GM15510 (cell line): ENCODE results near the gene MTERF4.

ENCODE experiments used
- POLR2A ChIP-seq: IDR thresholded peaks from 3 replicates; pipeline ENCODE4 v1.6.1; 2011; ENCODE audit warnings: borderline replicate concordance; ENCODE audit not compliant: insufficient read length; ENCODE audit errors: extremely low read depth

MTERF4 gene

GRCh38 chr2:241138471-241138870 is 36.4 kb upstream of the MTERF4 start:
- TF ChIP-seq POLR2A = no peak

DNA sequence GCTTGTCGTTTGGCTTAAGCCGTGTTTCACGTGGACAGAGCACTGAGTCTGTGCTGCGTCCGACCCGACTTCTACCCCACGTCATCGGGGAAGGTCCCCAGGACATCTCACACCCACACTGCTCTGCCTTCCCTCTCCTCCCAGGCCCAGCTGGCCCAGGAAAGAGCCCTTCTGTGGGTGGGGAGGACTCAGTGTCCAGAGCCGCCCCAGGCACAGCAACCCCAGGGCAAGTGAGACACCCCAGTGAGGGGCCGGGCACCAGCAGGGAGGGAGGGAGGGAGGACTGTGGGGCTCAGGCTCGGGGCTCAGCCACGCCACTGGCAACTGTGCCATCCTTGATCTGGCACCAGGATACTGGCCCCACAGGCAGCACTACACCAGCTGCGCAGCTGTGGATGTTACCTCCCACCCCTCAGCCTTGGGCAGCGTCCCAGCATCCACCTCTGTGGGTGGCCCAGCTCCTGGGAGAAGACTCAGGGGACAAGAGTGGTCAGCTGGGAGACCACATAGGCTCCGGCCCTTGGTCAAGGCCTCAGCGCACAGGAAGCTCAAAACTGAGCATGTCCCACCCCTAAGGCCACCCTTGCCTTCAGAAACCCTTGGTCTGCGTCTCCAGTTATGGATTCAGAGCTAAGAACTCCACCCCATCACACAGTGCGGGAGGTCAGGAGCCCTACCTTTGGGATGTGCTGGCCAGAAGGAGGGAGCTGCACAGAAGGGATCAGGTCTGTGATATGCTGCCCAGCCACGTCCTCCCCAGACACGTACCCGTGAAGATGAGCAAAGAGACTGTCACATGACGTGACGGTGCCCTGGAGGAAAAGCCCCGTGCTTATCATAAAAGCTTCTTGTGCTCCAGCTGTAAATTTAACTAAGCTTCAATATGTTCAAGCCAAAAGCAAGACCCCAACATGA is 35.4 kb upstream of the MTERF4 start:
- no peak for TF ChIP-seq POLR2A

DNA sequence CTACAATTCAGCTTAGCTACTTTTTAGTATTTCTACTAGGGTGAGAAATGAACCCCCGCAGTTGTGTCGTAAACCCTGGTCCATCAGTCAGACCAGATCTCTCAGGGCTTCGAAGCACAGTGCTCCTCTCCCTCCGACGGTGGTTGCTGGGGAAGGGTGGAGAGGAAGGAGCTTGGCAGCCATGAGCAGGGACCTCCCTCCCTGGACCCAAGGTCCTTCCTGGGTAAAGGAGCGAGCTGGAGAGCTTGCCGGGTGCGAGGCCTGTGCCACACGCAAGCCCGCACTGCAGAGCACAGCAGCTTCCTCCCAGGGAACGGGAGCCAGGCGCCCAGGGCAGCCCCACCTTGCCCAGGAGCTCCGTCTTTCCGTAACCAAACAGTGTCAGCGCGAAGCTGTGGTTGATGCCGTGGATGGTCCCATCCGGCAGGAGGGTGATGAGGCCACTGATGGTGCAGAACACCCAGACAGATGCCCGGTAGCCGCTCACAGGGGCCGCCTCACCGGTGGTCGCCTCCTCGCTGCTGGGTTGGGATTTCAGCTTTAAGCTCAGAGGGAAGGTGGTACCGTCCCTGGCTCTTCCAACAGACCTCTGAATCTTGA is 34.7 kb upstream of the MTERF4 start:
- no peak for TF ChIP-seq POLR2A

GRCh38 chr2:241136191-241136590 is 34.1 kb upstream of the MTERF4 start:
- no peak for TF ChIP-seq POLR2A

GRCh38 chr2:241135737-241136136 is 33.6 kb upstream of the MTERF4 start:
- no peak for TF ChIP-seq POLR2A

DNA sequence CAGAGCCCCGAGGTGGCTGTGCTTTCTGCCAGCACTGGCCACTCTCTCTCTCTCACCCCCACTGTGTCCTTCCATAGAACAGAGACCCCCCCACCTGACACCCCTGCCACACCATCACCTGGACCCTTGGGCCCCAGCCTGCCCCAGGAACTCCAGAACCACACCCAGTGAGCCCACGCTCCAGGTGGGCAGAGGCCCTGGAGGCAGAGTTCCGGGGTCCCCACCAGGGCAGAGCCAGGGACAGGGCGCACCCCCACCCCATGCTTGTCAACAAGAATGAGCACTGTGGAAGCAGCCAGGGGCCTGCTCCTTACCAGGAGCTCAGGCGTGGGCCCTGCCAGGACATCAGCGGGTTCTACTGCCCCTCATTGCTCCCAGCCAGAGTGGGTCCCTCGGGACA is 32.6 kb upstream of the MTERF4 start:
- no peak for TF ChIP-seq POLR2A

- no peak for TF ChIP-seq POLR2A
These were observed 31.3 kb upstream of the MTERF4 start for GRCh38 chr2:241133436-241133820.

DNA sequence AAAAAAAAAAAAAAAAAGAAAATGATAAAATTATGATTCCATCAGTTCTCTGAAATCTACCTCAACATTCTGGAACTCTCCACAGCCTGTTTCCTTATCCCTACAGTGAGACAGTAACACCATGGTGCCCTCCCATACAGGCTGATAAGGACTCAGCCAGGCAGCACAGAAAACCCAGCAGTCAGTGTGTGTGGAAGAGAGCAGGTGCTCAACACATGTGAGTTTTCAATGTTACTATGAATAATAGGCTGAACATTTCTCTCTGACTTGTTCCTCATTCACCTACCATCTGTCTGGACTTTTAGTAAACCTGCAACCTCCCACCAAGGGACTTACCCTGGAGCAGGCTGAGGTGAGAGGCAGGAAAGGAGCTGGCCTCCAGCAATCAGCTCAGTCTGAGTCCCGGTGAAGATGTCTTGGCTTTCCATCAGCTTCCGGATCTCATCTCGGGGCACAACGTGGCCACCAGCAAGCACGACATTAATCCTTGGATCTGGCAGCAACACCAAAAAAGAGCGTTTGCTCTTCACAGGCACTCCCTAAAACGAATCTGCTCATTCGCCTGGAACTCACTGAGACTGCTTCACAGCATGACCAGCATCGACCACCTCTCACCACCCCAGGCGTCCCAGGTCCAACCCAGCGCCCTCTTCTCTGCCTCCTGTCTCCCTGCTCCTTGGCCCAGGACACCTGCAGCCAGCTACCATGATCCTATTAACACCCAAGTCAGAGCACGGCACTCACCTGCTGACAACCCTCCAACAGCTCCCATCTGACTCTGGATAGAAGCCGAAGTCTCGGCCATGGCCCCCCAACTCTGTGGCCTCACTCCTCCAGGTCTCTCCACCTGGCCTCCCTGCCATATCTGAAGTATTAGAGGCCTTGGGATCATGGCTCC is 30.7 kb upstream of the MTERF4 start:
- no peak for TF ChIP-seq POLR2A

GRCh38 chr2:241131531-241131930 is 29.4 kb upstream of the MTERF4 start:
- TF ChIP-seq POLR2A = no peak

DNA sequence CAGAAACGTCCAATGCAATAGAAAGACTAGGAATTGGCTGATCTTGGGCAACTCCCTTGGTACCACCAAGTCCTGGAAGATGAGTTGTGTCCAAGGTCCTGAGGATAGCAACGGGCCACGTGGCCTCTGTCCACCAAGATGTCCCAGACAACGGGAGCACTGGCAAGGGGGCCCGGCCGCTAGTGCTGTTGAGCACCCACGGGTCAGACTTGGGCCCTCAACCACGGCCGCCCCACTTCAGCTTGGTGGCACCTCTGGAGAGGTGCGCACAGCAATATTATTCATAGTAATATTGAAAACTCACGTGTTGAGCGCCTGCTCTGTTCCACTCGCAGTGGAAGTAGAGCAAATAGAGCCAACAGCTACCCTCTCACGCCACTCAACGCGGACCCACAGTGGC is 28.2 kb upstream of the MTERF4 start:
- no peak for TF ChIP-seq POLR2A

GRCh38 chr2:241129086-241129871 is 27.2 kb upstream of the MTERF4 start:
- no peak for TF ChIP-seq POLR2A

GRCh38 chr2:241128266-241128665 is 26.2 kb upstream of the MTERF4 start:
- no peak for TF ChIP-seq POLR2A

DNA sequence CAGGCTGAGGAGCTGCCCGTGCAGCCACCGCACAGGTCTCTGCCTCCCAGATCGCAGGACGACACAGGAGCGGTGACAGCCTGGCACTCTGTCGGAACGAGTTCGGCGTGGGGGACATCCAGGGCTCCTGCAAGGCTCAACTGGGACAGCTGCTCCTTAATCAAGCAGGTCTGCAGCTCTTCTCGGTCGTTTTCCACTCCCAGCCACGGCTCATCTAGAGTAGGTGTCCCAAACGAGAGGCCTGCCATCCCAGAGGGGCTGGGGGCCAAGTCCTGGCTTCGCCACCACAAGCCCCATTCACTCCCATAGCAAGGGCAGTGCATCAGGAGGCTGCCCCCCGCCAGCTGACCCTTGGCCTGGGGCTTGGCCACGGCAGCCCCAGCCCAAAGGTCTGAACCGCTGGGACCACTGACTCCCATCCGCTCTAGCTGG is 24.7 kb upstream of the MTERF4 start:
- TF ChIP-seq POLR2A = no peak

DNA sequence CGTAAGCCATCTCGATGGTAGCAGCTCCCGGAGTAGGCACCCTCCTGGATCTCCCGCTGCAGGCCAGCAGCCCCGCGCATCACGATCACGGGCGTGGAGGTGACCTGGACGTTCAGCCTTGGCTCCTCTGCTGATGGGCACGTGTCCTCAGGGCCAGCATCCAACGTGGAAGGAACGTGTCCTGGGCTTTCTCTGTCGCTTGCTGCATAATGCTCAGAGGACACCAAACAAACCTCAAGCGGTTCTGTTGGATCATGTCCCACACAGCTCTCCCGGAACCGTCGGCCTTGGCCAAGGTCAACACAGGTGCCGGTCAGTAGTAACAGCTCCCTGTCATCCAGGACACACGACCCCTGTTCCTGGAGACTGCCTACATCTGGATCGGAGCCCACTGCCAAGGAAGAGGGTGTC is 24.1 kb upstream of the MTERF4 start:
- no peak for TF ChIP-seq POLR2A

GRCh38 chr2:241125626-241126025 is 23.5 kb upstream of the MTERF4 start:
- TF ChIP-seq POLR2A = no peak

- TF ChIP-seq POLR2A = no peak
These were observed 21.9 kb upstream of the MTERF4 start for GRCh38 chr2:241123816-241124536.
